IPS-NIHi7 (cell line): ENCODE measurements around the gene METTL25B.

Experiments
- DNase-seq: peaks from one replicate; pipeline ENCODE4 v3.0.0; 2012; ENCODE audit warnings: mixed read lengths; ENCODE audit errors: extremely low spot score

The METTL25B gene

DNA sequence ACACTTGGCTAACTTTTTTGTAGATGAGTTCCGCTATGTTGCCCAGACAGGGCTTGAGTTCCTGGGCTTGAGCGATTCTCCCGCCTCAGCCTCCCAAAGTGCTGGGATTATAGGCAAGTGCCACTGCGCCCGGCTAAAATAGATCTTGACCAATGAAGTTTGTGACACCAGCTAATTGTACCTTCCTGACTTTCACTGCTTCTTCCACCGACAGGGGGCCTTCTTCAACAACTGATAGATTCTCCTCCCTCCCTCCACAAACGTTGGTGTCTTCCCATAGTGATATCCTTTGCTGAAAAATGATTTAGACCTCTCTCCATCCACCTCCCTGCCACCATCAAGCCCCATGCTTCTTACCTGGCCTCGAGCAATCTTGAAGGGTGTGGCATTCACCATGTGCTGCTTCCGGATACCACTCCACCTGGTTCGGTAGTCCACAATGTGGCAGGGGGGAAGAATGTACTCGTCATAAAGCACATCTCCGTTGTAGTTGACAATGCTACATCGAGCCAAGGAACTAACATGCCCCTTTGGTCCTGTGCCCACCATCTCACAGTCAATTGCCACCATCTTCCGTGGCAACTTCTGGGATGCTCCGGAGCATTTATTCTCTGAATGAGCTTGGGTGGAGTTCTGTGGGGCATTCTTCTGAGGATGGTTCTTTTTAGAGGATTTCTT lies 1.6 kb upstream of the METTL25B start:
- DNase-seq = peak; percentile 67

DNA sequence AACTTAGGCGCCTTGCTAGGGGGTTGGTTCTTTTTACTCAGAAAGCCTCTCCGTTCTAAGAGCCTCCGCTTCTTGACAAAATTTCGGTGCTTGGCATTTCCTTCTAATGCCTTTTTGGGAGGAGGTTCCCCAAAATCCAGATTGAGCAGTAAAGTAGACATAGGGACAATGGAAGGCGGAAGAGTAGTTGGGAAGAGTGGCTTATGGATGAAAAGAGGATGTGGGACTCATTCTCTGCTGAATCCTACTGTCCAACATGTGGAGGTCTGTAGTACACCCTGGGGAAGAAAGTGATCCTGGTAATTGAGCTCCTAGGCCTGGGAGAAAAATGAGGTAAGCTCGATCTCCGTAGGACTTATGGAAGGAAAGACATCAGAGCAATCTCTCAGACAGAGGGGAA lies 777 bp upstream of the METTL25B start:
- no peak for DNase-seq

DNA sequence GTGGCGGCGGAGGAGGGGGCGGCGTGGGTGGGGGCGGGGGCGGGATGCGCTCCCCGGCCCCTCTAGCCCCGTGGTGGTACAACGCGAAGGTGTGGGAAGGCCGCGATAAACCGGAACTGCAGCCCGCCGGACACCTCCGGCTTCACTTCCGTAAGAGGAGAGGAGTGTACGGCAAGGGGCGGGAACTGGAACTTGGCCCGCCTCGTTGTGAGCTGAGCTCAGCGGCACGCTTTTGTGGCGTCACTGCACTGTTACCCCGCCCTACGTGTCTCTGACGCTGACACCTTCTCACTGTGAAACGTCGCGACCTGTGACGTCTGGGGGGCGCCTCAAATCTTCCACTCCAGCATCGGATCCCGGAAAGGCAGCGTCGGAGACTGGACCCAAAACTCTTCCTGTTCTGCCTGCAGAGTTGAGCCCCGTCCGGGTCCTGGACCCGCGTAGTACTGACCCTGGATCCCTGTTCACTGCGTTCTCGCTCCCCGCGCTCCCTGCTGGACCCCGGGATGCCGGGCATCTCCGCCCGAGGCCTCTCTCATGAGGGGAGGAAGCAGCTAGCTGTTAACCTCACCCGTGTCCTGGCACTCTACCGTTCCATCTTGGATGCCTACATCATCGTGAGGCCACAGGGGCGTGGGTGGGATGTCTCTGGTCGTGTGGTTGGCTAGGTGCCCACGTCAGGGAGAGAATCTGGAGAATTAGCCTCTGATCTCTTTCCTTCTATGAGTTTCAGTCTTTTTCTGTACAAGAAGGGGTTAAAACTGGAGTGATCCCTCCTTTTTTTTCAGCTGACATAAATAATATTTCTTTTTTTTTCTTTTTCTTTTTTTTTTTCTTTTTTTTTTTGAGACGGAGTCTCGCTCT lies 562 bp downstream of the METTL25B start, which contains the start of gene ISG20L2:
Gene ISG20L2, minus strand, starts transcription at position 168 of the 864 bp plus-strand sequence. CDS start 1,114 bp downstream, outside the sequence.
- peak; percentile 88 for DNase-seq

DNA sequence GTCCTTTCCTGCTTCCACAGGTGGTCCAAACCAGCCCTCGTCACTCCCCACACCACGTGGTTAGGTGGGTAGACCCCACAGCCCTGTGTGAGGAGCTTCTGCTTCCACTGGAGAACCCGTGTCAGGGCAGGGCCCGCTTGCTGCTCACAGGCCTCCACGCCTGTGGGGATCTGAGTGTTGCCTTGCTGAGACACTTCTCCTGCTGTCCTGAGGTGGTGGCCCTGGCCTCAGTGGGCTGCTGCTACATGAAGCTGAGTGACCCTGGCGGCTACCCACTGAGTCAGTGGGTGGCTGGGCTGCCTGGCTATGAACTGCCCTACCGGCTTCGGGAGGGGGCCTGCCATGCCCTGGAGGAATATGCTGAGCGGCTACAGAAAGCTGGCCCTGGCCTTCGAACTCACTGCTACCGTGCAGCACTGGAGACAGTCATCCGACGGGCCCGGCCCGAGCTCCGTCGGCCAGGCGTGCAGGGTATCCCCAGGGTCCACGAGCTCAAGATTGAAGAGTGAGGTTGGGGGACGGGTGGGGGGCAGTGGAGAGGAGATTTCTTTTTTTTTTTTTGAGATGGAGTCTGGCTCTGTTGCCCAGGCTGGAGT lies 5.8 kb downstream of the METTL25B start:
- DNase-seq = no peak

DNA sequence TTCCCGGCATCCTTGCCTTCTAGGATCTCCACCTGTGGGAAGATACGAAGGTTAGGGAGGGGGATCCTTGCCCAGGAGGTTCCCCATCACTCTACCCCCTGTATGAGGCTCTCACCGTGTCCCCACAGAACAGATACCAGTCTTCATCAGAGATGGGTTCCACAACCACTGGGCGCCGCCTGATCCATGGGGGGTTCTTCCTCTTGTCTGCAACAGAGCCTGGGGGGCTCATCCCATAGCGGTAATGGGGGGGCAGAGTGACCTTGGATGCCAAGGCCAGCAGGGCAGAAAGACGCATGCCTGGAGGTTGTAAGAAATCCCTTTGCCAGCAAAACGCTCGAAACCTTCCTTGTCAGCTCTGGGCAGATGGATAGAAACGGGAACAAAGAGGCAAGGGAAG lies 10.1 kb downstream of the METTL25B start:
- no peak for DNase-seq

DNA sequence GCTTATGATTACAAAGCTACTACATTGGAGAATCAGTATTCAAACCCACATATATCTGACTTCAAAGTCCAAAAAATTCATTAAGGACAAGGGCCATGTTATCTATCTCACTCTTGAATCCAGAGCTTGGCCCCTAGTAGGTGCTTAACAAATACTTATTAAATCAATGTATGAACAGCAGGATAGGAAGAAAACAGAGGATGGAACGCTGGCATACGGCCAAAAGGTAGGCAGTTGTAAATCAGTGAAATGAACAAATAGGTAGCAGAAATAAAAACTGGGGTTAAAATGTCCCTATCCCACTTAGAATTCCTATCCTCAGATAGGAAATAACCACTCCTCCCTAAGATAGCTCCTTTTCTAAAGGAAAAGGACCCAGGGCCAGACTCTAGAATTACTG lies 10.6 kb downstream of the METTL25B start:
- DNase-seq = no peak

DNA sequence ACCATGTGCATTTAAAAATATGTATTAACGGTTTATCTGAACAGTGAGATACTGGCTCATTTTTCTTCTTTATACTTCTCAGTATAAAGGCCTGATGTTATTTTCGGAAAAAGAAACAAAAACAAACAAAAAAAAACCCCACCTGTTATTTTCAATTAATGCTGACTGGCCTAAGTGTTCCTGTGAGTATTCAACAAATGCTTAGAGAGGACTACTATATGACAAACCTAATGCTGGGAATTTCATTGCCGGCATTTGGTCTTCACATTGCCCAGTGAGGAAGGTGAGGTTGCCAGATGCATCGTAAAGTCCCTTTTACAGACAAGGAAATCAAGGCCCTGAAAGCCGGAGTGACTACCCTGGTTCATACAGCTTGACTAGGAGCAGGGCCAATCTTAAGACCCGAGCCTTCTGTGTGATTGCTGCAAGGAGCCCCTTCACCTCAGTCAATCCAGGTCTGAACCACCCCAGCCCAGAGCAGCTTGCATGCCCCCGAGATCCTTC lies 12.0 kb downstream of the METTL25B start:
- DNase-seq = no peak

DNA sequence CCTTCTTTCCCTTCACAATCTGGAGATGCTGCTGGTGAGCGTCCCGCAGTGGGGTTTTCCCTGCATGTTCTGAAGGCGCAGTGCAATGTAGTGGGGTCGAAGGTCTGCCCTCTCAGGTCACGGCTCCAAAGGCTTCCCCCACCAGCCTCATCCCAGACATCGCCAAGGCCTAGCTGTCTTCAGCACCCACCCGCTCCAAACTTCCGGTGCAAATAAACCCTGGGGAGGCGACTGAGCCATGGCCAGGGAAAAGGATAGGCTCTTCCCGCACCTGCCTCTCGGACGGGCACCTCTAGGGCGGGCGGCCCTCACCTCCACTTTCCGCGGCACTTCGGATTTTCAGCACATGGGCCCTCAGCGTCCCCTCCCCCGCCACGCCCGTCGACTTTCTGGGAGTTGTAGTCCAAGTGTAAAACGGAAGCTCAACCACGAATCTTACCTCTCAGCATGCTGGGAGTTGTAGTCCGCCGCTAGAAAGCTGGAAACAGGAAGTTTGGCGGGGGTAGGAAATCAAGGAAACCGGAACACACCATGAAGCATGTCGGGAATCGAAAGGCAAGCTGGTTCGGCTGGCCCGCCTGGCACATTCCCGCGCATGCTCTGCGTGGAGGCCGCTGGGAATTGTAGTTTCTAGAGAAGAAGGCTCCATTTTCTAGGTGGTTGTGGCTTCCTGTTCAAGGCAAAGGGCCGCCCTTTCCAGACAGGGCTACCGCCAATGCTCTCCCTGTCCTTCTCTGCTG lies 12.6 kb downstream of the METTL25B start, which contains the start of gene MRPL24:
Gene MRPL24, minus strand, starts transcription at position 348 of the 740 bp plus-strand sequence. CDS start 2,384 bp downstream, outside the sequence.
- DNase-seq = peak; percentile 89

DNA sequence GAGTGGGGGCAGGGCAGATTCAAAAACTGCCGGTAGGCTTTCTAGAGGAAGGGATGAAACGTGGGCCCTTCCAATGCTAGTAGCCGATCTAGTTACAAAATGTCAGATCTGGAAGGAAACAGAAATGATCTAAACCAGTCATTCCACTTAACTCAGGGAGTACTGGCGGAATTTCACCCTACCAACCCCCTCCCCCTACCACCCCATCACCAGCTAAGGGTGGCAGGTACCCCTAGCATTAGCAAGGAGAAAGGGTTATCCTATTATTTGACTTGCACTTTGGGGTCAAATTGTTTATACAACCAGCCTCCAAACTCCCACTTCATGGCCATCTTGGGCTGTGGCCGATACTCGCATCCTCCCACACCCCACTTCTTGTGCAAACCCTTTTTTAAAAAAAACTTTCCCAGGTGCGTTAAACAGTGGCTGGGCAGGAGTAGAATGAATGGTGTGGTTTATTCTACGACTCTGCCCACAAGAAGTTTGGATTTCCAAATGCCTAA lies 13.3 kb downstream of the METTL25B start:
- no peak for DNase-seq

DNA sequence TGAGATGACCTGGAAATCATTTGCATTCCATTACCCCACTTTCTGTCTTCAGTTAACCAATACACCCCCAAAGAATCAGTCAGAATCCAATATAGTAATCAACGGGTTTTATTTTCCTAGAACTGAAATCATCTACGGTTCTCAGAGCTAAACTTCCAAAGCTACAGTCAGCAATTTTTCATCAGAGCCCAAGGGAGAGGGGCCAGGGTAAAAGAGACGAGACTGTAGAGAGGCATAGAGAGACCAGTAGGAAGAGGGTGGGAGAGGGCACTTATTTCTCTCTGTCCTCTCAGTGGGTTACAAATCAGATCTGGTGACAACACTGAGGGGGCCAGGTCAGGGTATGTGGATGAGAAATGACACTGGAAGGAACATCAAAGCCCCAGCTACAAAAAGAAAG lies 13.7 kb downstream of the METTL25B start:
- no peak for DNase-seq

DNA sequence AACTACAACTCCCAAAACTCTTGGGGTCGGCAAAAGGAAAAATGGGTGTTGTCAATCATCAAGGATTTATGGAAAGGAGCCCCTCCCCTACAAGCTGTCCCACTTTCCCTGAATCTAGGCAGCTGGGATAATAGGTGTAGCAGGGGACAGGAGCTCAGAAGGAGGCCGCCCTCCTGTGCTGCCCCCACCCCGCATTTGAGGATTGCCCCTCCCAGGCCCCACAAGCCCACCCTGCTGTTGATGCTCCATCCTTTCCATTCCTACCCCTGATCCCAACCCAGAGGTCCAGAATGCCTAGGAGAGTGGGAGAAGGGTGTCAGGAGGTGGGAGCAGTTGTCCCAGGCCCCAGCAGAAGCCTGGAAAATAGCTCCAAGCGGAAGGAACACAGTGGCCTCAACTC lies 14.5 kb downstream of the METTL25B start:
- no peak for DNase-seq

DNA sequence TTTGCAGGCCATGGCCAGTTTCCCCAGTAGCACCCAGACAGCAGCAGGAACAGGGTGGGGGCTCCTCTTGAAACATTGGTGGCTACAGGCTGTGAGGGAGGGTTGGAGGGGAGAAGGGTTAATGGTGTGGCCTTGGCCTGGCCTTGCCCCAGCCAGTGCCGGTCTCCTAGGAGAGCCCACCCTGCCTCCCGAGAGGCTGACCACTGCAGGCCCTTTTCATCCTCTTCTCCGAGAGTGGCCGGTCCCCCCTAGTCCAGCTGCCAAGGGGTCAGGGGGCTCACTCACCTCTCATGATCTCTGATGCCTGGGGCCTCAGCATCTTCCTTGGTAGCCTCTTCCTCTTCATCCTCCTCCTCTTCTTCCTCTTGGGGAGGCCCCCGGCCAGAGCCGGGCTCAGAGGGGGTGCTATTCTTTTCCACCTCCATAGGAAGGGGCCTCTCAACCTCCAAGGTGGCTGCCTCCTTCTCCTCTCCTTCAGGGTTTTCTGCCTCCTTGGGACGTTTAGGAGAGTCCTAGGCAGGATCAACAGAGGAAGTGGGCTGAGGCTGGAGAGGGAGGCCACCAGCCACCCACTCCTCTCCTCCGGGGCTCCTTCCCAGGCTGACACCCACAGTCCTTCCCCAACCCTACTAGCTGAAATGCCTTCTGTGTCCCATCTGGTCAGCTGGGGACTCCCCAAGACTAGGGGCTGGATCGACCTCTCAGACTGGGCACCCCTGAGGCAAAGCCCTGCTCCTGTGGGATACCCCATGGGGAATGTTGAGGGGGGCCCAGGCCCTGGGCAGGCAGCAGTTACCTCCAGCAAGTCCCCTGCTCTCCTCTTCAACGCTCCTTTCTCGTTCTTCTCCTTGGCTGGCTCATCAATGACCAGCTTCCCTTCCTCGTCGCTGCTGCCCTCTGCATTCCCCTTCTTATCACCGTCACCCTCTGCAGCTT lies 15.4 kb downstream of the METTL25B start:
- DNase-seq = no peak

DNA sequence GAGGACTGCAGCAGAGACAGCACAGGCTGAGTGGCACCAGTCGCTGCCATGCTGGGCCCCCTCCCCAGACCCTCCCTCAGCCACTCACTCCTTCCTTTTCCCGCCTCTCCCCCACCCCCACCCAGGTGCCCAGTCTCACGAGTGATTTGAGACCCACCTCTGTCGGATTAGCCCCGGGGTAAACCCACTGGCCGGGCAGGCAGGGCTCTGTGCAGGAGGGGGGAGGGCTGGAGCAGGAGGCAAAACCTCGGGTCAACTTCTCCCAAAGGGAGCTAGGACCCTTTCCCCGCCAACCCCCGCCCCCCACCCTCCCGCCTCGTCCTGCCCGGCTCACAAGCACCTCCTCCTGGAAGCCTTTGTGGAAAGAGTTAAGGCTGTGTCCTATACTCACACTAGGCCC lies 16.1 kb downstream of the METTL25B start:
- no peak for DNase-seq

DNA sequence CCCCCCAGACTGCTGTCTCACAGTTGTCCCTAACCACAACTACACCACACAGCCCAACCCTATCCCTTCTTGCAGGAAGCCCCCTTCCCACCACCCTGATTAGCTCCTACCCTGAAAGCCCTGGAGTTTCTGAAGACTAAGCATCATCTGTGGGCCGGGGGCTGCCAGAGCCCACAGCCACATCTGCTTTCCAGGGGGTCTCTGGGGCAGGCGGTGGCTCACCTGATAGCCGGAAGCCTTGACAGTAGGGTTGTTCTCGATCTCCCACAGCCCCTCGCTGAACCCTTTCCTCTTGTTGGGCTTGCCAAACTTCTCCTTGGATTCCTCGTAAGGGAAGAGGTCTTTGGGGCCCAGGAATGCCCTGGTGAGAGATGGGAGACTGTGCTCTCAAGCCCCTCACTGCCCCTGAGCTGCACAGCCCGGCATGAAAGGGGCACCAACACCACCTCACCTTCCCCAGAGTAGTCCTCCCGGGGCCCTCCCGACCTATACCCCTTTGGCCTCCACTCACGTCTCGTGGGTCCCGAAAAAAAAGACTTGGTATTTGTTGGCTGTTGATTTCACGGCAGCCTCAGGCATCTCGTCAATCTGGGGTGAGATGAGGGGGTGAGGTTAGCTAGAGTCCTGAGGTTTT lies 16.6 kb downstream of the METTL25B start:
- no peak for DNase-seq

DNA sequence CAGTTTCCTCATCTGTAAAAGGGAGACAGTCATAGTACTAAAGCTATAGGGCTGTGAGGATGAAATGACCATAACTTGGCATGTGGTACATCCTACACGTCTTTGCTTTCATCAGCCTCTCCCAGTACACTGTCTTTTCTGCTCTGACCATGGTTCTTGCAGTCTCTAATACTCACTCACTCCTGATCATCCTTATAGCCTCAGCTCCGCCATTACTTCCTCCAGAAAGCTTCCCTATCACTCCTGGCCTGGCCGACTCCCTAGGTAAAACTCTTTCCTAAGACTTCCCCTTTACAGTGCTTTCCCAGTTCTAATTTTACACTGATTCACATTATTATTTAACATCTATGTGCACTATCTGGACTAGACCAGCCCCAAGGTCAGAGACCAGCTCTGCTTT lies 17.6 kb downstream of the METTL25B start:
- no peak for DNase-seq

DNA sequence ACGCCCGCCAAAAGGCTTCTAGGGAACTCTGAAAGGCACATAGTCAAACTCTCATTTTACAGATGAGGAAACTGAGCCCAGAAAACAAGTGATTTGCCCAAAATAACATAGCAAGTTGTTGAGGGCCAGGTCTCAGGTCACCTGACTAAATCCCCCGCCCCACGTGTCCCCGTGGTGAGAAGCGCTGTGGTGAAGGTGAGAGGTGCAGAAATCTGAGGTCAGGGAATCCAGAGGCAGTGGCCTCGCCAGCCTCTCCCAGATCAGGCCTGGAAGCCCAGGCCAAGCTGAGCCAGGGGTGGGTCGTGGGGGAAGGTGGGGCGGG lies 18.1 kb downstream of the METTL25B start:
- no peak for DNase-seq

DNA sequence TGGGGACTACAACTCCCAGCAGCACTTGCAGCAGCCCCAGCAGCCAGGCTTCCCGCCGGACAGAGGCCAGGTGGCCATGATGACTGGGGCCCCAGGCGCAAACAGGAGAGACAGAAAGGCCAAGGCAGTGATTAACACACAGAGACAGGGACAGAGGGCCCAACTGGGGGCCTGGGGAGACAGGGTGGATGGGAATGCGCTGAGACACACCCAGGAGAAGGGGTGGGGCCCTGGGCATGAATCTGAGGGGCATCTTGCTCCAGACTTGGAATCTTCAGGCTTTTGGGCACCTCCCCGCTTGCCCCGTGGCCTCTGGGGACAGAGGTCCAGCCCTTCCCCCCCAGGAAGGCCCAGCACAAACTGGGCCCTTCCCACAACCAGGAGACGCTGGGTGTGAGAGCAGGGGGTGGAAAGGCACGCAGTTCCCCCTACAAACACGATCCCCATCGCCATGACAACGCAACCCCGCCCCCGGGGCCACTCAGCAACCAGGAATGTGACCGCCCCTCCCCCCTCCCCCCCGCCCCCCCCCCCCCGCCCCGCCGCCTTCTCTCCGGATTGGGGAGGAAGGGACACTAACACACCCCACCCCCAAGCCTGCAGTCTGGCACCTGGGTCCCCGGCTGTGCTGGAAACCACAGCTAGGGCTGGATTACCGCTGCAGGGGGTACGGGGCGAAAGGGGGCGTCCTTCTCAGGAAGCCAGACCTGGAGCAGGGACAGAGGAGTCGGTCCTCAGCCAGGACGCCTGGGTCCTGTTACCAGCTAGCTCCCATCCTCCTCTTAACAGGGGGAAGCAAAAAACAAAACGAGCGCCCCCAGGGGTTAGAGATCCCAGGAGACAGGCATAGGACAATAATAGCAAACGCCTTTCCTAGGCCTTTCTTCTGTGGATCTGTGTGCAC lies 18.7 kb downstream of the METTL25B start:
- peak; percentile 83 for DNase-seq

DNA sequence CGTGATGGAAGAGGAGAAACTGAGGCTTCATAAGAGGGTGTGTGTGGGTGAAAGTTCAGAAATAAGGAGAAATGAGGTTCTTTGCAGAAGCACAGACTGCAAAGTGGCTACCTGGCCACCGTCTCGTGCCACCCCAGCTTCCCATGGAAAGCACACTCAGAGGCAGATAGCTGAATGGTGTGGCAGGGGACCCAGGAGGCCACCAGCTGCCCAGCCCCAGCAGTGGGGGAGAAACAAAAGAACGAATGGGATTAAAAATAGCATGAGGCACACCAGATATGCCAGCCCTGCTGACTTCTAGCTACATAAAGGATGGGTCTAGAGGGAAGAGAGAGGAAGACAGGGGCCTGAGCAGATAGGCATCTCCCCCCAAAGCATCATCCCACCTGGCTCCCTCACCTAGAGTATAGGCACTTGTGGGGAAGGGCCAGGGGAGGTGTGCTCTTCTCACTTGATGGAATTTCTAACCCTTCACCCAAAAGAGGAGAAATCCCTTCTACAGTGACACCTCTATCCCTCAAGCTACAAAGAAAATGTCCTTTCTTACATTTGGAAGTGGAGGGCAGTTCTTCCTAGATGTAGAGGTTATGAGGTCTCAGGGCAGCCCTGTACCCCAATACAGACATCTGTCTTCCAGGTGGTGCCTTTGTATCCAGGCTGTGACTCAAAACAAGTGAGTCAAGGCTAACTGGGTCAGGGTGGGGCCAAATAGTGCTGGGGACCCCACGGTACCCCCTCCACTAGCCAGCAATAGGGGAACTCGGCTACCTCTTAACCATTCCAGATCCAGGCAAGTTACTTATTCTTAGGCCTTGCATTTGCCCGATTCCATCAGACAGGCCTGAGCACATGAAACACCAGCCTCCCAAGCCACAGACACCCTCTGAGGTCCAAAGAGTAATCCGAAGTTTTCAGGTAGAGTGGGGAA lies 19.7 kb downstream of the METTL25B start:
- no peak for DNase-seq
